Naive thymus-derived CD8-positive, alpha-beta T cell (primary cell): ENCODE data around the gene MEPE. TPM values are rescaled to one million over a fixed set of nuclear protein-coding genes. Genes with fewer than 3 reads are reported as not detected.

Experiments
- ATAC-seq, 2 donors: fragments of 150-1000 bp; cut with Tn5 transposase in 1 of 2; sonication (Bioruptor Pico), chemical (Tn5 transposase) in 1 of 2; 1 replicate in 1 of 2; 2 replicates in 1 of 2; pipeline ENCODE4 v1.10.0; 2021; ENCODE audit warnings: mild to moderate bottlenecking in 2 of 2, moderate library complexity in 2 of 2
- POLR2A ChIA-PET: fragments of 350-600 bp; sonication (Branson Sonifier 250); formaldehyde crosslinking; loops from one replicate; lab custom pipeline; 2021; ENCODE audit warnings: antibody characterized with exemption; lab: Charles Lee
- DNase-seq, 10 donors: peaks; one replicate each; pipeline versions ENCODE4 v3.0.0 to v3.0.0-alpha.2; 2020 to 2022
- H3K27ac Mint-ChIP-seq, 10 donors: one replicate each; pipeline ENCODE4 v1.8.0; 2020 to 2022; ENCODE audit warnings: mild to moderate bottlenecking in 10 of 10, mixed read lengths in 10 of 10, moderate library complexity in 4 of 10, inconsistent platforms in 1 of 10
- H3K27me3 Mint-ChIP-seq, 5 donors: one replicate each; pipeline ENCODE4 v1.8.0; 2021 to 2022; ENCODE audit warnings: mixed read lengths in 5 of 5
- H3K36me3 Mint-ChIP-seq, 3 donors: one replicate each; pipeline ENCODE4 v1.8.0; 2020 to 2022; ENCODE audit warnings: mixed read lengths in 3 of 3, mild to moderate bottlenecking in 2 of 3, inconsistent platforms in 1 of 3
- H3K4me1 Mint-ChIP-seq, 4 donors: one replicate each; pipeline ENCODE4 v1.8.0; 2021 to 2022; ENCODE audit warnings: mixed read lengths in 4 of 4
- H3K4me3 Mint-ChIP-seq, 10 donors: one replicate each; pipeline ENCODE4 v1.8.0; 2020 to 2022; ENCODE audit warnings: mild to moderate bottlenecking in 10 of 10, mixed read lengths in 10 of 10, moderate library complexity in 6 of 10, inconsistent platforms in 1 of 10
- H3K9me3 Mint-ChIP-seq, 9 donors: one replicate each; pipeline ENCODE4 v1.8.0; 2020 to 2022; ENCODE audit warnings: mixed read lengths in 9 of 9, mild to moderate bottlenecking in 3 of 9, inconsistent platforms in 1 of 9, moderate library complexity in 1 of 9
- polyA plus RNA-seq, 3 donors: library from polyadenylated mRNA; unstranded; fragments of 300-500 nt; fragmentation: Illumina TruSeq; gene quantifications; one replicate each; pipeline ENCODE4 v1.2.3, GENCODE V29; 2021
- total RNA-seq, 8 experiments: library from RNA in 2 of 8; stranded (reverse) in 2 of 8; gene quantifications; one replicate each; pipeline ENCODE4 v1.2.3 and lab custom pipeline; 2021 to 2026

MEPE gene
- total and polyA plus RNA-seq, 5 experiments from 2014 or later, result not detected

DNA sequence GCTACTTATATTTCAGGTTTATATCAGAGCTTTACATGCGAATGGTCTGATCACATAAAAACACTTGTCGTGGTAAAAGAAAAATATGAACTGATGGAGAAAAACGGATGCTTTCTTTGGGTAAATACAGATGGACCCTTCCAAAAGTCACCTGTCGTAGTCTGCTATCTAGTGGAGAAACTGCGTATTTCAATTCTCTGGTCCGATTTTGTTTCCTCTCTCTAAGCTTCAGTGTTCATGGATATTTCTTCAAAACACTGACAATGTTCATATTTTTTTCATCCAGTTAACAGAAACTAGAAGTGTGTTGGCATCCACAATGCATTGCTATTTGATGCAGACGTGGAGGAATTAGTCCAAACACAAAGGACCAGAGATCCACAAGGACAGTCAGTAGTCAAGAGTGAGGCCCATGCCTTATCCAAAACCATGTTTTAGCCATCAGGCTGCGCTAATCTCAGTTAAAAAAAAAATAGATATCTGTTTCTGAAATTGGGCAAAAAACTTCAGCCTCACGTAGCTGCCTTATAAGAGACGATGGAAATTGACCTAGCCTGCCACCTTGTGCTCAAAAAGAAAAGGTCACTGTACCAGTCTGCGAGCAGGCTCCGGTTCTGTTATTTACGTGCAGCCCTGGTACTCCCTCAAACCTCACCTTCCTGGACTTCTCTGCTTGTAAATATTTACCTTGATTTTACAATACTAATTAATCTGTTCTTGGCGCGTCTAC, 16.0 kb downstream of the MEPE start:
- POLR2A ChIA-PET, result no interaction called here

DNA sequence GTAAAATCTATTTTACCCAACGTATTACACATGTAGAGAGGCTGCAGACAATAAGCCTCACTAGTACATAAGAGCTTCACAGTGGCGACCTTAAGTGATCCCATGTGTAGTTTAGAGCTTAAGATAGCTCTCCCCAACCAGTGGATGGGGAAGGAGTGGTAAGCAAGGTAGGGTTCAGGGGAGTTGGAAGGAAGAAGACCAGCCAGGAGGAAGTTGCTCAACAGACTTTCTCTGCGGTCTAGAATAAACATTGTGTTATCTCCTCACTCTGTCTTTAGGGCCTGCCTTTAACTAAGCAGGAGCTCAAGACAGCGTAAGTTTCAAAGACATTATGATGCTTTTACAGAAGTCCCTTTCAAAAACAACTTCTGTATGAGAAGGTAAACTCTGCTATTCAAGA, 16.8 kb downstream of the MEPE start:
- peaks cover 7 to 33% (median 11%) of the 10 kb centered on the region in 5 donors for H3K27me3 Mint-ChIP-seq
- POLR2A ChIA-PET, result no interaction called here
- H3K4me3 Mint-ChIP-seq, result no peak overlapping the region
- no peaks in the 10 kb centered on the region for H3K9me3 Mint-ChIP-seq
- H3K27ac Mint-ChIP-seq, result no peak overlapping the region
- ATAC-seq (no peak), DNase-seq (no peak)
- H3K36me3 Mint-ChIP-seq, result no peaks in the 10 kb centered on the region
- H3K4me1 Mint-ChIP-seq, result peaks cover 2 to 14% (median 6%) of the 10 kb centered on the region in 4 donors

More for the DNA sequence above, 16.0 kb downstream of the MEPE start:
- H3K4me1 Mint-ChIP-seq, result peaks cover 2 to 14% (median 6%) of the 10 kb centered on the region in 4 donors
- DNase-seq, result peak in 6 of 10 donors; percentile 14 to 46 (median 25)
- no peaks in the 10 kb centered on the region for H3K9me3 Mint-ChIP-seq
- no peaks in the 10 kb centered on the region for H3K36me3 Mint-ChIP-seq
- peak; percentile 75 to 85 for ATAC-seq
- no peak overlapping the region for H3K27ac Mint-ChIP-seq
- peaks cover 9 to 38% (median 13%) of the 10 kb centered on the region in 5 donors for H3K27me3 Mint-ChIP-seq
- peak overlapping the region; percentile 5 to 61 (median 46) for H3K4me3 Mint-ChIP-seq

DNA sequence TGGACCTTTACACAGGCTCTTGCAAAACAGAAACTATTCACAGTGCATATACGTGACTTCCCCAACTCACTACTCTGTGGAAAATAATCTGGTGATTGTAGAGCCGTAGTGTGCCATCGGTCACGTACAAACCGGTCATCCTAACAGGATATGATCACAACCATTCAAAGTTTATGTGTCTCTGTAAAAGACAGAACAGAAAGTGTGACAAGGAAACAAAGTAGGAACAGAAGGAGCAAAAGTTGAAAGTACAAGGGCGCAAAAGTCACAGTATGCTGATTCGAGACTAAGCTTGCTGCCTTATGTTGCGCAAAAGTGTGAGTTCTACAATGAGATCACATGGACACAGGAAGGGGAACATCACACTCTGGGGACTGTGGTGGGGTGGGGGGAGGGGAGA, 18.6 kb downstream of the MEPE start:
- Mint-ChIP-seq H3K27ac (no peak overlapping the region), H3K27me3 (peaks cover 4 to 29% (median 9%) of the 10 kb centered on the region in 5 donors), H3K4me1 (peaks cover 2 to 14% (median 6%) of the 10 kb centered on the region in 4 donors), H3K36me3 (no peaks in the 10 kb centered on the region), H3K4me3 (peak overlapping the region in 1 of 10 donors; percentile 57), H3K9me3 (no peaks in the 10 kb centered on the region)
- ATAC-seq (no peak), DNase-seq (no peak)
- POLR2A ChIA-PET, result no interaction called here

DNA sequence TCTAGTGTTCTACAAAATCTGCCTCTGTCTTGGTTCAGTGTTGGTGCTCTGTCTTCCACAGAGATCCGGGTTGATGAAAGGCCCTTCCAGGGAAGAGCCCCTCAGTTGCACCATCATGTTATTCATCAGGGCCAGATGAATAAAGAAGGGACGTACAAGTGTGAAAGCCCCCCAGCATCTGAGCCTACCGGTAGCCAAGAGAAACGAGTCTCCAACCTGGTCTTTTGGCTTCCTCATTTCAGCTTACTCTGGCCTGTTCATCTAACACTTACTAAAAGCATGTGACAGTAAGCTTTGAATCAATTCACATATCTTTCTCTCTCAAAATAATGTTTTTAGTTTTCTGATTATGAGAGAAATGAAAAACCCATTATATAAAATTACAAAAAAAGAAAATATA, 19.2 kb downstream of the MEPE start:
- DNase-seq (no peak), ATAC-seq (no peak)
- peaks cover 2 to 14% (median 6%) of the 10 kb centered on the region in 4 donors for H3K4me1 Mint-ChIP-seq
- peaks cover under 1 to 27% (median 6%) of the 10 kb centered on the region in 5 donors for H3K27me3 Mint-ChIP-seq
- POLR2A ChIA-PET, result no interaction called here
- H3K9me3 Mint-ChIP-seq, result no peaks in the 10 kb centered on the region
- no peak overlapping the region for H3K27ac Mint-ChIP-seq
- H3K36me3 Mint-ChIP-seq, result no peaks in the 10 kb centered on the region
- H3K4me3 Mint-ChIP-seq, result no peak overlapping the region

DNA sequence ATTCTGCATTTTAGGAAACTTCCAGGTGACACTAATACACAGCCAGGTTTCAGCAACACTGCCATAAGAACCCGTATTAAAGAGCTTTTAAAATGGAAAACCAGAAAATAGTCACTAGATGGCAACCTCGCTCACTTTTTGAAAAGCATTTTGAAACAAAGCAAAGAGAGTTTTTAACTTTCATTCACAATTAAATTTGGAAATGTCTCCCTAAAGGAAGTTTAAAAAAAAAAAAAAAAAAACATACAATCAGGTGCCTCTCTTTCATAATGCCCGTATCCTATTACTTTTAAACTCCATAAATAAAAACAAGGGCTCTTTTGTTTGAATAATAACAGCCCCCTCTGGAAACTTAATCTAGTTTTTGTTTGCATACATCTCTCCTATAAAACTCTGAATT, 20.3 kb downstream of the MEPE start:
- no peaks in the 10 kb centered on the region for H3K36me3 Mint-ChIP-seq
- no peak overlapping the region for H3K27ac Mint-ChIP-seq
- DNase-seq, result no peak
- H3K4me3 Mint-ChIP-seq, result no peak overlapping the region
- H3K27me3 Mint-ChIP-seq, result peaks cover 2 to 20% (median 7%) of the 10 kb centered on the region in 5 donors
- H3K4me1 Mint-ChIP-seq, result peaks cover 2 to 13% (median 6%) of the 10 kb centered on the region in 4 donors
- POLR2A ChIA-PET, result no interaction called here
- ATAC-seq, result no peak
- H3K9me3 Mint-ChIP-seq, result no peaks in the 10 kb centered on the region

DNA sequence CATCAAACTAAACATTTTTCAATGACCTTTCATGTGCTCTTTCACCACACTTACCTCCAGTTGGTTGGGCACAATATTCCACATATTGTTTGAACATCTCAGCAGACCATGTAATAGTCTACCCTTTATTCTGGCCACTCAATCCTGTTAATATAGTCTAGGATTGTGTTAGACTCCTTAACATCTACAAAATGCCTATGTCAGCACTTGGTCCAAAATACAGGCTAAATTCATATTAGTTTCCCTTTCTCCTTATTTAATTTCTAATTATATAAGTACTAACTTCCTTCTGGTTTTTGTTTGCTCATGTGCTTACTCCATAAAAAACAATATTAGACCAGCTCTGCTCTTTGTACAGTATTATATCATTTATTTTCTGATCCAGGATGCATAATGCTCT, 21.1 kb downstream of the MEPE start:
- no peaks in the 10 kb centered on the region for H3K36me3 Mint-ChIP-seq
- POLR2A ChIA-PET, result no interaction called here
- DNase-seq (no peak), ATAC-seq (no peak)
- H3K4me1 Mint-ChIP-seq, result peaks cover 0 to 6% (median 3%) of the 10 kb centered on the region in 4 donors
- no peak overlapping the region for H3K4me3 Mint-ChIP-seq
- H3K27ac Mint-ChIP-seq, result no peak overlapping the region
- H3K27me3 Mint-ChIP-seq, result peaks cover 2 to 28% (median 9%) of the 10 kb centered on the region in 5 donors
- no peaks in the 10 kb centered on the region for H3K9me3 Mint-ChIP-seq

DNA sequence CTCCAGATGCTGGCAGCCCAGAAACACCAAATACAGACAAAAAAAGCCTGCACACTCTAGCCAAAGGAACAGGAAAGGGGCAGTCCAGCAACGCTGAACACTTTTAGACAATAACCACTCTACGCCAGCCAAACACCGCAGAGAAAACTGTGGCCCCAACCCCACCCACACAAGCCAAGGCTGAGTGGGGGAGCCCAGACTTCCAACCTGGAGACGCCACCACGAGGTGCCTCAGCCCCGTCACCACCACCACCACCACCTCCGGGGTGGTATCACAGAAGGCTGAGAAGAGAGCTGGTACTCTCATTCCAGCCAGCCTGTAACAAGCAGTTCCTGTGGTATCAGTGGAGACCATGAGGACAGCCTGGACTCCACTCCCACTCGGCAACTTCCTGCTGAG, 22.8 kb downstream of the MEPE start:
- ATAC-seq, result no peak
- peaks cover 3 to 35% (median 11%) of the 10 kb centered on the region in 5 donors for H3K27me3 Mint-ChIP-seq
- POLR2A ChIA-PET, result no interaction called here

DNA sequence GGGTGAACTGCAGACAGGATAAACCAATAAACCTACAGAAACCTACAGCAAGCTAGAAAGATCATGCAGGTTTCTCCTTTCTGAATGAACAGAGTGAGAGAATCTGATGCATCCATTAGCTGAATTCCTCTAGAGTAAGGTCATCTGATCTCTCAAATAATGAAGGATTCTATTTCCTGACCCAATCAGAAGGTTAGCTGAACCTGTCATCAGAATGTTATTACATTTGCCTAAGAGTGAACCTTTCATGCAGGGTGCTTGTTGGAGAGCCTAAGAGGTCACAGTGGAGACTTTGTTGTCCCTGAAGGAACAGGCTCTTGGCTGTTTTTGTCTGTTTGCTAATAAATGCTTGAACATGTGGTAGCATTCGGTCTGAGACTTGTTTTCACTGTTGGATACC, 24.0 kb downstream of the MEPE start:
- no peak for DNase-seq
- no peak for ATAC-seq
- Mint-ChIP-seq H3K27me3 (peaks cover 3 to 35% (median 12%) of the 10 kb centered on the region in 5 donors), H3K27ac (no peak overlapping the region), H3K4me1 (no peaks in the 10 kb centered on the region), H3K9me3 (no peaks in the 10 kb centered on the region), H3K36me3 (no peaks in the 10 kb centered on the region), H3K4me3 (no peak overlapping the region)
- POLR2A ChIA-PET, result no interaction called here

More for the DNA sequence above, 22.8 kb downstream of the MEPE start:
- Mint-ChIP-seq H3K27ac (no peak overlapping the region), H3K4me3 (no peak overlapping the region), H3K4me1 (no peaks in the 10 kb centered on the region), H3K9me3 (no peaks in the 10 kb centered on the region), H3K36me3 (no peaks in the 10 kb centered on the region)
- no peak for DNase-seq

DNA sequence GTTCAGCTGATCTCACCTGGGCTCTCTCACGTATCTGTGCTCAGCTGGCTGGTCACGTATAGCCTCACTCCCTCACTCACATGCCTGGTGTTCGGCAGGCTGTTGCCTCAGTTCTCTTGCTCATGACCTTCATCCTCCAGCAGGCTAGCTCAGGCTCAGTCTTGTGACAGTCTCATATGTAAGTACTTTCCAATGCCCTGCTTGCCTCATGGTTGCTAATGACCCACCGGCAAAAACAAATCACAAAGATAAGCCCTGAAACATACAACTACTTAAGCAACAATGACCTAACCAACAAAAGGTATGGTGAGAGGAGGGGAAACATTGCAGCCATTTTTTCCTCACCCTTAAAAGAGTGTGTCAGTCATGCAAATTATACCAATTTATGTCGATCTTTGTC, 25.0 kb downstream of the MEPE start:
- no peaks in the 10 kb centered on the region for H3K9me3 Mint-ChIP-seq
- no peaks in the 10 kb centered on the region for H3K36me3 Mint-ChIP-seq
- H3K27me3 Mint-ChIP-seq, result peaks cover 3 to 35% (median 14%) of the 10 kb centered on the region in 5 donors
- ATAC-seq (no peak), DNase-seq (no peak)
- POLR2A ChIA-PET, result no interaction called here
- H3K27ac Mint-ChIP-seq, result no peak overlapping the region
- H3K4me3 Mint-ChIP-seq, result no peak overlapping the region
- H3K4me1 Mint-ChIP-seq, result no peaks in the 10 kb centered on the region

DNA sequence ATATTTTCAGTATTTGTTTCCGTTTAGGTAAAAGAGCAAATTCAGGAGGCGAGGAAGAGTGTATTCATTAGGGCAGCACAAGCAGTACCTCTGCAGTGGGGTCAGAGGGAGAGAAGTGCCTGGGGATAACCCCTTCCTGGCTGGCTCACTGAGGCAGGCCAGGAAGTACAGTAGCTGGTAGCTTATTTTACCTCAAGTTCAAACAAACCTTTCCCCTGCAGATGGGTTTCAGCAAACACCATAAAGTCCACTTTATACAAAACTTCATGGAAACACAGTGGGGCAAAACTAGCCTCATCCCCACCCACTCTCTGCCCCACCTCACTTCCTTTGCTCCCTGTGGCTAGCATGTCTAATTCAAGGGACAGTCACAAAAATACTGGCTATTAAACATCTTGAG, 29.5 kb downstream of the MEPE start:
- H3K27ac Mint-ChIP-seq, result no peak overlapping the region
- peaks cover 0 to 1% (median 0%) of the 10 kb centered on the region in 4 donors for H3K4me1 Mint-ChIP-seq
- H3K9me3 Mint-ChIP-seq, result no peaks in the 10 kb centered on the region
- POLR2A ChIA-PET, result no interaction called here
- no peak overlapping the region for H3K4me3 Mint-ChIP-seq
- no peaks in the 10 kb centered on the region for H3K36me3 Mint-ChIP-seq
- H3K27me3 Mint-ChIP-seq, result peaks cover 4 to 21% (median 12%) of the 10 kb centered on the region in 5 donors
- ATAC-seq (no peak), DNase-seq (no peak)

DNA sequence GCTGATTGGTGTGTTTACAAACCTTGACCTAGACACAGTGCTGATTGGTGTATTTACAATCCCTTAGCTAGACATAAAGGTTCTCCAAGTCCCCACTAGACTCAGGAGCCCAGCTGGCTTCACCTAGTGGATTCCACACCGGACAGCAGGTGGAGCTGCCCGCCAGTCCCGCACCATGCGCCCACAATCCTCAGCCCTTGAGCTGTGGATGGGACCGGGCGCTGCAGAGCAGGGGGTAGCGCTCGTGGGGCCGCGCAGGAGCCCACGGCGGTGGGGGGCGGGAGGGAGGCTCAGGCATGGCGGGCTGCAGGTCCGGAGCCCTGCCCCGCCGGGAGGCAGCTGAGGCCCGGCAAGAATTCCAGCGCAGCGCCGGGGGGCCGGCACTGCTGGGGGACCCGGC, 30.7 kb downstream of the MEPE start:
- Mint-ChIP-seq H3K36me3 (no peaks in the 10 kb centered on the region), H3K9me3 (no peaks in the 10 kb centered on the region), H3K27ac (no peak overlapping the region), H3K27me3 (peaks cover 5 to 20% (median 12%) of the 10 kb centered on the region in 5 donors), H3K4me1 (peaks cover 0 to 1% (median 0%) of the 10 kb centered on the region in 4 donors), H3K4me3 (no peak overlapping the region)
- DNase-seq (no peak), ATAC-seq (no peak)
- POLR2A ChIA-PET, result no interaction called here

DNA sequence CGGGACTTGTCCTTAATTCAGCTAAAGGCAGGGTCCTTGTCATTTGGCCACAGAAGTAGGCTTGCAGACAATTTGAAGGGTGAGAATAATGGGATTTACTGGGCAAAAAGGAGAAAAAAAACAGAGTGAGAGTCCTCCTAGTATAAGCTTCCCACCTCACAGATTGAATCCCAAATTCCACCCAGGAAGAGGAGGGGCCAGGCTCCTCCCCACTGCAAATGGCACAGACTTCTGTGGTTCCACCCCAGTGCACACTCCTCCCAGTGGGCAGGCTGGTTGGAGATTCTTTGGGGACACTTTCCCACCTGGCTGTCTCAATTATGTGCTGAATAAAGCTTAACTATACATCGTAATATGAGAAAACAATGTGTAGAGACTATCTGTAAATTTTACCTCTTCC, 31.6 kb downstream of the MEPE start:
- DNase-seq, result no peak
- POLR2A ChIA-PET, result no interaction called here
- no peak for ATAC-seq
- Mint-ChIP-seq H3K4me1 (peaks cover 0 to 1% (median 0%) of the 10 kb centered on the region in 4 donors), H3K27ac (no peak overlapping the region), H3K27me3 (peaks cover 4 to 15% (median 11%) of the 10 kb centered on the region in 5 donors), H3K9me3 (no peaks in the 10 kb centered on the region), H3K4me3 (no peak overlapping the region), H3K36me3 (no peaks in the 10 kb centered on the region)

DNA sequence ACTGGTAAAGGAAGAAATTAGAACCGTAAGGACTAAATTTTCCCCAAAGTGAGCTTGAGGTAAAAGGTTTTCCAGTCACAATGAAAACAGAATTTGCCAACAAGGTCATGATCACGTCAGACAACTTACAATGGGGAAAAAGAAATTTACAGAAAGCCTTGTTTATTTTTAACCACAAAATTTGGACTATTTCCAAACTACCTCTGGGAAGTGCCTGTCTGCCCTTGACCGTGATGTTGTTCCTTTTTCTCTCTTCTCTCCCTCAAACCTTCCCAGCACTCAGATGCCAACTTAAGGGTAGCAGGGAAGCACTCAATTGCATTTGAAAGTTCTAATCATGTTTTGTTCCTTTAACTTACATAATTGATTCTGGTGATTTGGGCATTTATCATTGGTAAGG, 32.5 kb downstream of the MEPE start:
- Mint-ChIP-seq H3K4me1 (peaks cover 0 to 1% (median 0%) of the 10 kb centered on the region in 4 donors), H3K9me3 (no peaks in the 10 kb centered on the region), H3K27ac (no peak overlapping the region), H3K27me3 (peaks cover 8 to 11% (median 10%) of the 10 kb centered on the region in 5 donors), H3K4me3 (no peak overlapping the region), H3K36me3 (no peaks in the 10 kb centered on the region)
- DNase-seq (no peak), ATAC-seq (no peak)
- POLR2A ChIA-PET, result no interaction called here
